NCI-H2029 treated with DMSO at 0.1 percent for 48 hours (cell line): Measurements from ENCODE around the gene HECW1.
"Not testable (repeated sequence)": the region's sequence is repeated elsewhere in the genome, so short reads cannot be mapped to it uniquely, and the experiment has no call there.

Source experiments
- DNase-seq: peaks from one replicate; lab custom pipeline; 2025; lab: John Stamatoyannopoulos, UW

The HECW1 gene

DNA sequence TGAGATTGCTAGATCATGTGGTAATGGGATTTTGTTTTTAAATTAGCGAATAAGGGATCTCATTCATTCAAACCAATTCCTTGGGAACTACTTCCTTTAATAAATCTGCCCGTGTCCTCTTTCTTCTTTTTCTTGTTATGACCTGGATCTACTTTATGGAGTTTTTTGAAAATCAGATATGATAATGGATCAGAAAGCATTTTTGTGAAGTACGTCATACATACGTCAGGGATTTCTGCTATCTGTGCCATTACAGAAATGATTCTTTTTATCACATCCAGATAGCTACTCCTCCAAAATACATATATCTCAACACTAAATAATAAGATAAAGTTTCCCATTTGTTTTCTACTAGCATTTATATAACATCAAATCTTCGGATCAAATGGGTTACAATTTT, 430.3 kb downstream of the HECW1 start:
- DNase-seq = no peak

DNA sequence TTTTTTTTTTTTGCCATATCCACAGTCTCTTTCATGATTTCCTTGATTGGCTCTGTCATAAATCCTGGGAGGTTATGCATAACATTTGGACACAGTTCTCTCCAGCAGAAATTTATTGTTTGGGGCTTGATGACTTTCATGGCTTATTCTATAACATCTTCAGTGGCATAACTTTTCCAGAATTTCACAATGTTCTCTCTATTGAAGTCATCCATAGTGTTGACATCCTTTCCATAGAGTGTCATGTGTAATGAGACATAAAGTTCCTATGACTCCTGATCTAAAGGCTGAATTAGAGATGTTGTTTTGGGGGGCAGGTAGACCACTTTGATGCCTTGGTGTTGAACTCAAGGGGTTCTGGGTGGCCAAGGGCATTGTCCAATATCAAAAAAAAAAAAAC, 433.8 kb downstream of the HECW1 start:
- no peak for DNase-seq

DNA sequence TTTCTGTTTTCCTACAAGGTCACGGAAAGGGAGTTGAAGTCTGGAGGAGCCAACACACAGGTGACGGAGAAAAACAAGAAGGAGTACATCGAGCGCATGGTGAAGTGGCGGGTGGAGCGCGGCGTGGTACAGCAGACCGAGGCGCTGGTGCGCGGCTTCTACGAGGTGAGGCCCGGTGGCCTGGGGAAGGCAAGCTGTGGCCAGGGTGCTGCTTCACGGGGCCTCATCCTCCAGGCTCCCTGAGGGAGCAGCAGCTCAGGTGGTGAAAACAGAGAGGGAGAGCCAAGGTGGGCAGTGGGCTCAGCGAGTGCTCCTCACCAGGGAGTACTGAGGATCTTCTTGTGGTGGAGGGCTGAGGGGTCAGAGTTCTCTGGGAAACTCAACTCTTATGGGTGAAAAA, 438.0 kb downstream of the HECW1 start:
- no peak for DNase-seq

DNA sequence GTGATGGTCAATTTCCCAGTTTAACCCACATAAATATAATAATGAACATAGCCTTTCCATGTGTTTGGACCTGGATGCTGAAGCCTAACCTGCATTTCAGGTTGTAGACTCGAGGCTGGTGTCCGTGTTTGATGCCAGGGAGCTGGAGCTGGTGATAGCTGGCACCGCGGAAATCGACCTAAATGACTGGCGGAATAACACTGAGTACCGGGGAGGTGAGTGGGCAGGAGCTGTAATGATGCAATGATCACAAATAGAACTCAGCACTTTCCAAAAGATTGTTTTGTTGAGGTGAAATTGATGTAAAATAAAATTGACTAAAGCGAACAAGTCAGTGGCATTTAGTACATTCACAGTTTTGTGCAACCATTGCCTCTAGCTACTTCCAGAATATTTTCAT, 439.7 kb downstream of the HECW1 start:
- no peak for DNase-seq

DNA sequence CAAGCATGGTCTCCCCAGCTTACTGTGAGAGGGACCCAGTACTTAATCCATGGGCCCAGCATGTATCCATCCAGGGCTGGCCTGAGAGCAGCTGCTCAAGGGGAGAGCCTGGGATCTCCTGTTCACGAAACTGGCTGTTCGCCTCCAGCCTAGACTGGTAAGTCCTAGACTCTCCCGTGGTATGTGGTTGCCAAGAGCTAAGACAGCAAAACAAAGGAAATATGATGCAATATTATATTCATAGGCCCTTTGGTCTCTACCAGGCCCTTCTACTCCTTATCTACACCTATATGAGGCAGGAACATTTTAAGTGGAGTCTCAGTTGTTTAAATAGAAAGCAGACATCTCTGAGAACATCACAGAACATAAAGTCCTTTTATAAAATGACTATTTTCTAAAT, 441.6 kb downstream of the HECW1 start:
- DNase-seq = no peak

DNA sequence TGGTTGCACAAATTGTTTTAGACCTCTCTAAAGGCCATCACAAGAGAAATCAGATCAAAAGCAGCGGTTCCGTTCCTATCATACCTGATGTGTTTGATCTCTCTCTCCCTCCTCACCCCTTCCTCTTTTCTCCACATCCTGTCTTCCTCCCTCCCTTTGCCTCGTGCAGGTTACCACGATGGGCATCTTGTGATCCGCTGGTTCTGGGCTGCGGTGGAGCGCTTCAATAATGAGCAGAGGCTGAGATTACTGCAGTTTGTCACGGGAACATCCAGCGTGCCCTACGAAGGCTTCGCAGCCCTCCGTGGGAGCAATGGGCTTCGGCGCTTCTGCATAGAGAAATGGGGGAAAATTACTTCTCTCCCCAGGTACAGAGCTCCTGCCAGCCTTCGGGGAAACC, 442.0 kb downstream of the HECW1 start:
- no peak for DNase-seq

DNA sequence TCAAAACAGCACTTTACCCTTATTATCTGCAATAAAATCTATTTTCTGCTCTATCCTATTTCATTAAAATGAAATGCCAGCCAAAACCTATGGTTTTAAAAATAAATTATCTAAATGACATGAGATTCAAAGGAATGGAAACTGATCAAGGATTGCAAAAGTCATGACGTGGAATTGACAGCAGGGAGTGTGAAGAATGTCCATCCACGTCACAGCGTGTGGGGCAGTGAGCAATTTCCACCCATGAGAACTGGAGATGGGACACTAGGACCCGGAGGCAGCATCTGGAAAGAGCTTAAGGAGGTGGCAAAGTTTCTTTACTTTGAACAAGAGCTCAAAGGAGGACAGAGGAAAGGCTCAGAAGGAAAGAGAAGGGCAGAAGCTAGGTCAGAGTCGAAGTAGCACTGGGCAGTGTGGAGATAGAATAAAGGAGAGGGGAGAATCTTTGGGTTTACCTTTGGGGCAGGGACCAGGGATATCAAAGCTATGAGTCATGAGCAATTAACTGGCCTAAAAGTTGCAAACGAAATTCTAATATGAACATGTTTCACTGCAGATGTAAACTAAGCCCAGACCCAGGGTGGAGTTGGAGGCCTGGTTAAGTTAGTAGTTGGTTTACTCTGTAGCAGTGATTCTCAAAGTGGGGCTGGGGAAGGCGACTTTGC, 445.5 kb downstream of the HECW1 start:
- no peak for DNase-seq

DNA sequence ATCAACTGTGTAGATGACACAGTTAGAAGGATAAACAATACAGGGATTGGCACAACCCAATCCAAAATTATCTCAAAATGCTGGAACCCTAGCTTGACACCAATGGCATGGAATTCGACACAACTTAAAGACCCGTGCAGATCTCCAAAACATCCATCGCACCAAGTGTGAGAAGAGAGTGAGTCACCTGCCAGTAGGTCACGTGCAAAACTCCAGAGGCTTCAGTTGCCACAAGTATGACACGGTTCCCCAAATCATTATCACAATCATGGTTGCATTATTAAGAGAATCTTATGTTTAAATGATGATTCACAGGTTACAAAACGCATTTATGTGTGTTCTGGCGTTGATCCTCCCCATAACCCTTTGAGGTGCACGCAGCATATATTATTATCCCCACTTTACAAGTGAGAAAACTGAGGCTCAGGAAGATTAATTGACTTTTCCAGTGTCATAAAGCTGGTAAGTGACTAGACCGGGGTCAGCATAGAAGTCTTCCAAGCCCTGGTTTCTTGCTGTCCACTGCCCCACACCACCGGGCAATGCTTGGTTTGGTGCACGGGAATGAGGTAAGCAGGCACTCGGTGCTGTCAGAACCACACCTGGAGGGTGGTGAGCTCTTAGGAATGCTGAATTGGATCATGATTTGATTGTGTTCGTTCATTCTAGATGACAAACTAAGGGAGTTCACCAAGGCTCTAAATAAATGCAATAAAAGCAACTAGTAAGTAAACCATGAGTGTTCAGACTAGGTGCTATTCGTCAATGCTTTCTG, 446.9 kb downstream of the HECW1 start:
- no peak for DNase-seq

DNA sequence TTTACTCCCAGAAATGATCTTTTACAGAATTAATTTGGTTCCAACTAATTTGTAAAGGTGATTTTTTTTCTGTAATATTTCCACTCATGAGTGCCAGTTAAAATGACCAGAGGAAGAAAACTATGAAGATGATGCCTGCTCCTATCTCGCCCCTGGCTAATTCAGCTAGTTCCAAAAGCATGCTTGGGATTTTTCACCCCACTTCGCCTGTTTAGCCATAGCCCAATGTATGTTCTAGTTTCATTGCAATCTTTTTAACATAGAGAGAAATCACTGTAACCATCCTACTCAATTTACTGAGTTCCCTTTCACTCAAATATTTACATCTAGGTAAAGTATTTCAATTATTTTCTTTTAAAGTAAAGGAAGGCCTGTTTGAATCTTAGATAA, 447.5 kb downstream of the HECW1 start:
- no peak for DNase-seq

DNA sequence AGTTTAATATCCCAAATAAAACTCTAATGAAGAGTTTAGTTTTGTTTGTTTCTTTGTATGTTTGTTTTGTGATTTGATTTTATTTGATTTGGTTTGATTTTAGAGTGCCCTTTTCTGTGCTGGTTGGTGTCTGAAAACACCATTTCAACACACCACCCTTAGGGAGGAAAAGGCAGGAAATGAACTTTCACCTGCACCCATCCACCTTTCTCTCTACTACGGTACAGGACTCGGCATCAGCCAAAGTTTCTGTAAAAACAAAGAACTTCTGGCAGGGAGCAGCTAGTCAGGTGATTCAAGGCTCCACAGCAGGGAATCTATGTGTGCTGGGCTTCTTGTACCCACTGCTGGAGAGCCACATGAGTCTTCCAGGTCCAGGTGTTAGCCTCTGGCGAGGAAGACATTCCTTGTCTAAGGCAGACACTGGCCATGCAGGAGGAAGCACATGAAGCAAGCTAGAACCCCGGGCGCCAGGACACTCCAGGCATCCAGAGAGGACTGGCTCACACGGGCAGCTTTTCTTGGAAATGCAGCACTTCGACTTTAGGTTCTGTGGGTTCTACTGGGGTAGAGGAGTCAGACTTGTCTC, 448.4 kb downstream of the HECW1 start:
- no peak for DNase-seq

DNA sequence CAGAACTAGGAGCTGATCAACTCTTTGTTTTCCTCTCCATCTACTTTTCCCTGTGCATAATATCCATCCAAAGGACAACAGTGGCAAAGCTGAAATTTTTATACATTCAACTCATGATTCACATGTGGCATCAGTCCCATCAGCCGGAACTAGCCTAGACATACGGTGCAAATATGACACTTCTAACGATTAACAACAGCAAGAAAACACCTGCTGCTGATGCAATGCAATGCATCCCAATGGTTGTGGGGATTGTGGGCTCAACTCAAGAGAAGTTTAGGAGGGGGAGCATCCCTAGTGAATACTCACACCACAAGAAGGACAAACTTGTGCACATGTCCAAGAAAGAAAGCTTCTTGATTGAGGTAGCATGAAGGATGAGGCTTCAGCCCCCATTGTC, 449.9 kb downstream of the HECW1 start:
- no peak for DNase-seq

DNA sequence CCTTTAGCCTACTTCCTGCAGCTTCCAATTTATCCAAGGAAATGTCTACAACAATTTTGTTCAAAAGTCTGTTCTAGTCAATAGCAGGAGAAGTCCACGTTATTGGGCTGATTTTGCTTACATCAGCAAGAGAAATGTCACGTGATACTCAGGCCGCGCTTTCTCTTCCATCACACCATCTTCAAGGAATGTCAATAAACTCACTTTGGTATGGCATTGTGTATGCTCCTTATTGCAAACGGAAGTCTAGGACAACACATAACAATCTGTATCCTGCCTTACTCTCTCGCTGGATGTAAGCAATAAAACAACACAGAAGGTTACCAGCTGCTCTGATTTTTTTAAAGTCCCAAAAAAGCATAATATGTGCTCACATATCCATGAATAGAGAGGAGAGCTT, 453.3 kb downstream of the HECW1 start:
- DNase-seq = no peak

DNA sequence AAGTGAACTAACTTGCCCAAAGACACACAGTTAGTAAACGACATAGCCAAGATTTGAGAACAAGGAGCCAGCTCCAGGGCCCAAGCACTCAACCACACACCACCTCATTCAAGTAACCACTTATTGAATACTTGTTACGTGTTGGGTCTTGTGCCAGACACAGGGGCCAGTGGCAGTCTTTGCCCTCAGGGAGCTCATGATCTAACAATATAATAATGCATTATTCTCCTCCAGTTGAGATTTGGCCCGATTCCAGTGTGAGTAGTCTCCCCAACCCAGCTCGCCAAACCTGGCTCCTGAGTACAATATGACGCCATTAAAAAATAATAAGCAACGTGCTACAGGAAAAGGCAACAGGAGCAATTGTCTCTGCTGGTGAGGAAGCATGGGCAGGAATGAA, 456.1 kb downstream of the HECW1 start:
- DNase-seq = no peak

DNA sequence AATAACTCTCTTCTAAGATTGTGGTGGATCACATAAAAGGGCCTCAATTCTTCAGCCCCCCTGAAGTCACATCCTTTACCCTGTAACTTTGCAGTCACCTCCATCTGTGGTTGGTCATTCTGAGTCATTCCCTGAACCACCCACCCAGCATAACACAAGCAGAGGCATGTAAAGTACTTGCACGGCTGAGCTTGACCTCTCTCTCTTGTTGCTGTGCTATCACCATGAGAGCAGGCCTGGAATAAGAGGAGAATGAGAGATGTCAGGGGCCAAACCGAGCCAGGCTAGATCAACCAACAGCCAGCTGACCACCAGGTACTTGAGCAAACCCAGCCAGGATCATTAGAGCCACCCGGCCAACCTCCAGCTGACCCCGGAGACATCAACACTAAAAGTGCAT, 457.0 kb downstream of the HECW1 start:
- no peak for DNase-seq

DNA sequence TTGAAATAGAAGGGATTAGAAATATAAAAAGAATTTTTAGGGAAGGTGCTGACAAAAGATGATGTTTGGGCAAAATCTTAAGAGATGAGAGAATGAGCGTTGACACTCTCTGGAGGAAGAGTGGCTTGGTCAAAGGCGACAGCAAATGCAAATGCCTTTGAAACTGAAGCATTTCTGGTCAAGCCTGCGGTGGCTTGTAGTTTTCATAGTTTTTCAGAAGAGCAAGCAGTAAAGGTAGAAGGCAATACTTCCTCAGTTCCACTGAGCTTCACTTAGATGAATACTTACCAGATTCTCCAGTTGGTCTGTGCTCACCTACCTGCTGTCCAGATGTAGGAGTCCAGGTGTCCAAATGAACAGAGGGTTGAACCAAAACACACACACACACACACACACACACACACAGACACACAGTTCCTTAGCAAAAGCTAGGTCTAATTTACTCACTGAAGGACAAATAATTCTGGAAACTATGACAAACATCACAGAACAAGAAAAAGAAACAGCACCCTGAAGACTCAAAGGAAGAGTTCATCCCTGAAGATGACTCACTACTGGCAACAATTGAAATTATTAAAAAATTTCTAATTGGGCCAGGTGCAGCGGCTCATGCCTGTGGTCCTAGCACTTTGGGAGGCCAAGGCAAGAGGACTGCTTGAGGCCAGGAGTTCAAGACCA, 458.4 kb downstream of the HECW1 start:
- no peak for DNase-seq

DNA sequence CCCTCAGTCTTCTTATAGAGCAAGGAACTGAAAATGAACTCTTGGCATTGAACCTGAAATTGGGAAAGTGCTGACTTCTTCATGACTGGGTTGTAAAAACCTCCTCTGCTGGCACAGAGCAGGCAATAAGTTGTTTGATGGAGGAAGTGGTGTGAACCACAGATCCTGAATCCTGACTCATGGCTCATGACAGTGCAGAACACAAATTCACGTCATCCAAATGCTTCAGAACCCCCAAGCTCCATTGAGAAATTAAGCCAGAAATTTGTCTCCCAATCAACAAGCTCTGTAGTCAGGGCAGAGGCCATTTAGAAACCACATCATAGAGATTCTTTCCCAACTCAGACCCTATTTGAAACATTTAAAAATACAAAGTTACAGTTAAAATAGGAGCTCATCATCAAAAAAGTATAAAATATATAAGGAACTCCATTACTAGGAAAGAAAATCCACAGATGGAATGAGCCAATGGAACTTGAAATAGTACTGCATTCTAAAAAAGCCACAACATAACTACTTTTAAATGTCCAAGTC, 460.1 kb downstream of the HECW1 start:
- DNase-seq = no peak

DNA sequence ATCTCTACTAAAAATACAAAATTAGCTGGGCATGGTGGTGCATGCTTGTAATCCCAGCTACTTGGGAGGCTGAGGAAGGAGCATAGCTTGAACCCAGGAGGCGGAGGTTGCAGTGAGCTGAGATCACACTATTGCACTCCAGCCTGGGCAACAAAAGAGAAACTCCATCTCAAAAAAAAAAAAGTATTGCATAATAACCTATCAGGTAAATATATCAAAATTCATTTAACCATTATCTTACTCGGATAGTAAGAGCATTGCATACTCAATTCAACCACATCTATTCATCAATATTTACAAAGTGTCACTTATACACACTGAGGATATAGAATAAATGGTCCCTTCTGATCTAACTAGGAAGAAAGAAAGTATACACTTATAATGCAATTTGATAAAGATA, 461.4 kb downstream of the HECW1 start:
- not testable (repeated sequence) for DNase-seq

DNA sequence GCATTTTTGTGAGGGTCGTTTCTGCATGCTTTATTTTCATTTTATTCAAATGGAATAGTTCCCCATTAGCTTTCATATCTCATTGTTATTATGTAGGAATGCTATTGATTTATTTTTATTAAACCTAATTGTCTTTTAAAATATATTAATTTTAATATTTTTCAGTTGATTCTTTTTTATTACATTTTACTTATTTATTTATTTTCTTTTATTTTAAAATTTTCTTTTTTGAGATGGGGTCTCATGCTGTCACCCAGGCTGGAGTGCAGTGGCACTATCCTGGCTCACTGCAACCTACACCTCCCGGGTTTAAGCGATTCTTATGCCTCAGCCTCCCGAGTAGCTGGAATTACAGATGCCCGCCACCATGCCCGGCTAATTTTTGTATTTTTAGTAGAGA, 463.1 kb downstream of the HECW1 start:
- DNase-seq = no peak

DNA sequence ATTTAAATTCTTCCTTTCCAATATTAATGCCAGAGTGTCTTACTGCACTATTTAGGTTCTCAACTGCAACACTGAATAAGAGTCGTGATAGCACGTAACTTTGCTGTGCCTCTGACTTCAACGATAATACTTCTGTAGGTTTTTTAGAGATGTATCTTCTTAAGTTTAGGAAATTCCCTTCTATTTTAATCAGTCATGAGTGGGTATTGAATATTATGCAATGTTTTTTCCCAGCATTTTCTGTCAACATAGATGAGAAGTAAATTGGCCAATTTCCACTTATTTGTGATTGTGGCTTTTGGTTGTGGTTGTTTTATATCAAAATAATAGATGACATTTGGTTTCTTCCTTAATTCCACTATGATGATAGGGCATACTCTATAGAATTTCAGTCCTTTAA, 463.8 kb downstream of the HECW1 start:
- DNase-seq = no peak

DNA sequence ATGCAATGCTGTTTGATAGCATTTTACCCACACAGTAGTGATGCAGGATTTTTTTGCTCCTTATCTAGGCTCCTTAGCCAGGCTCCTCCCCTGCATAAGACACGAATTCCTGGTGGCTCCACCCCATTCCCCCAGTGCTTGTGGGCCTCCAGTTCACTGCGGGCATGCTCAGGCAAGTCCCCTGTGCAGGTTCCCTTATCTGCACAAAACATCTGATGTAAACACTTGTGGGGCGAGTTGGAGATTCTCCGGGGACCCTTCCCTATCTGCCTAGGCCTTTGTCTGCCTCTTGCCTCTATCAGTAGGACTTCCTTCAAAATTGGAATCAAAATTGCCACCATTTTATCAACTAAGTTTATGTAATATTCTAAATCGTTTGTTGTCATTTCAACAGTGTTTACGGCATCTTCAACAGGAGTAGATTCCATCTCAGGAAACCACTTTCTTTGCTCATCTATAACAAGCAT, 465.1 kb downstream of the HECW1 start:
- no peak for DNase-seq

DNA sequence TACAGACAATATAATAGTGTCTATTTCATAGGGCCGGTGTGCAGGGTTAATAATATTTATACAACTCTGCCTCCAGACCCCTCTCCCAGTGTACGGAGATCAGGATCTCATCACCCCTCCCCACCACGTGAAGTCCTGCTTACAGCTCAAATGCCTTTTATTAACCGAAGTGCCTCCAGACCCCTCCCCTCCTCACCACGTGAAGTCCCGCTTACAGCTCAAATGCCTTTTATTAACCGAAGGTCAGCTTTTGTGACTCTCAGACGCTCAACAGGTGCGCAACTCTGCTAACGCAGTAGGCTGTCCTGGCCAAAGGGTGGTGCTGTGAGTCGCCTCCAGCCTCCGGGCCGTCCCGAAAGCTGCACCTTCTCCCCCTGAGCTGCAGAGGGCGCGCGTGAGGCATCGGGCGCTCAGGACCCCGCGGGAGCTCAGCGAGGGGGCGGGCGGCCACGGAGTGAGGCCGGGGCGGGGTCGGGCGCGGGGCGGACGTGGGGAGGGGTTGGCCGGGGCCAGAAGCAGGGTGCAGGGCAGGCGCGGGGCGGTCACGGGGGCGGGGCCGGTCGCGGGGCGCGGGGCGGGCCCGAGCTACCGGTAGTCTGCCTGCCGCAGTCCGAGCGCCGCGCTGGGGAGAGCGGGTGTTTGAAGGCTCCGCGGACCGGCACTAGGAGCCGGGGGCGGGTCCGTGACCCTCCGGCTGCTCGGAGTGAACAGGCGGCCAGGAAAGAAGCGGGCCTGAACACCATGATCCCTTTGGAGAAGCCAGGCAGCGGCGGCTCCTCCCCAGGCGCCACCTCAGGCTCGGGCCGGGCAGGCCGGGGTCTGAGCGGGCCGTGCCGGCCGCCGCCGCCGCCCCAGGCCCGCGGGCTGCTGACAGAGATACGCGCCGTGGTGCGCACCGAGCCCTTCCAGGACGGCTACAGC, 470.3 kb downstream of the HECW1 start, which contains the start of gene STK17A:
Gene STK17A (plus strand): TSS at position 606 of the 921 bp plus-strand sequence. CDS start 136 bp downstream, at position 742.
- DNase-seq = peak; percentile 71
